ENCODE data around the gene VWA8.
"Not testable (repeated sequence)": the region's sequence is repeated elsewhere in the genome, so short reads cannot be mapped to it uniquely, and the experiment has no call there.

VWA8 gene

GRCh38 chr13:41651413-41652058, 309.4 kb downstream of the VWA8 start:
- no peak for DNase-seq (ENCODE audit: low read depth in 1 of 2, low spot score in 1 of 2)

- DNase-seq (ENCODE audit: low read depth in 1 of 2, low spot score in 1 of 2) = no peak
These were observed 310.2 kb downstream of the VWA8 start for GRCh38 chr13:41650706-41651105.

- no peak for DNase-seq (ENCODE audit: low read depth in 1 of 2, low spot score in 1 of 2)
These were observed 311.2 kb downstream of the VWA8 start for GRCh38 chr13:41649659-41650058.

GRCh38 chr13:41648314-41648935, 312.5 kb downstream of the VWA8 start:
- DNase-seq (ENCODE audit: low read depth in 1 of 2, low spot score in 1 of 2) = no peak

- DNase-seq (ENCODE audit: low read depth in 1 of 2, low spot score in 1 of 2) = not testable (repeated sequence)
These were observed 313.1 kb downstream of the VWA8 start for GRCh38 chr13:41647699-41648313.

GRCh38 chr13:41645331-41645730, 315.6 kb downstream of the VWA8 start:
- no peak for DNase-seq (ENCODE audit: low read depth in 1 of 2, low spot score in 1 of 2)

- no peak for DNase-seq (ENCODE audit: low read depth in 1 of 2, low spot score in 1 of 2)
These were observed 316.2 kb downstream of the VWA8 start for GRCh38 chr13:41644742-41645141.

- no peak for DNase-seq (ENCODE audit: low read depth in 1 of 2, low spot score in 1 of 2)
These were observed 317.4 kb downstream of the VWA8 start for GRCh38 chr13:41643507-41643906.

GRCh38 chr13:41641961-41642360, 318.9 kb downstream of the VWA8 start:
- no peak for DNase-seq (ENCODE audit: low read depth in 1 of 2, low spot score in 1 of 2)

- no peak for DNase-seq (ENCODE audit: low read depth in 1 of 2, low spot score in 1 of 2)
These were observed 319.5 kb downstream of the VWA8 start for GRCh38 chr13:41641429-41641828.

- no peak for DNase-seq (ENCODE audit: low read depth in 1 of 2, low spot score in 1 of 2)
These were observed 320.7 kb downstream of the VWA8 start for GRCh38 chr13:41639955-41640780.

- no peak for DNase-seq (ENCODE audit: low read depth in 1 of 2, low spot score in 1 of 2)
These were observed 321.5 kb downstream of the VWA8 start for GRCh38 chr13:41639237-41639904.

- DNase-seq (ENCODE audit: low read depth in 1 of 2, low spot score in 1 of 2) = no peak
These were observed 323.3 kb downstream of the VWA8 start for GRCh38 chr13:41637586-41637985.

GRCh38 chr13:41637032-41637431, 323.9 kb downstream of the VWA8 start:
- DNase-seq (ENCODE audit: low read depth in 1 of 2, low spot score in 1 of 2) = not testable (repeated sequence)

- not testable (repeated sequence) for DNase-seq (ENCODE audit: low read depth in 1 of 2, low spot score in 1 of 2)
These were observed 324.3 kb downstream of the VWA8 start for GRCh38 chr13:41636590-41636989.

GRCh38 chr13:41634407-41634806, 326.5 kb downstream of the VWA8 start:
- DNase-seq (ENCODE audit: low read depth in 1 of 2, low spot score in 1 of 2) = no peak

GRCh38 chr13:41633776-41634175, 327.1 kb downstream of the VWA8 start:
- no peak for DNase-seq (ENCODE audit: low read depth in 1 of 2, low spot score in 1 of 2)

- DNase-seq (ENCODE audit: low read depth in 1 of 2, low spot score in 1 of 2) = no peak
These were observed 329.5 kb downstream of the VWA8 start for GRCh38 chr13:41631296-41631965.

GRCh38 chr13:41627425-41627824, 333.5 kb downstream of the VWA8 start:
- no peak for DNase-seq (ENCODE audit: low read depth in 1 of 2, low spot score in 1 of 2)

GRCh38 chr13:41624041-41624440, 336.9 kb downstream of the VWA8 start:
- no peak for DNase-seq (ENCODE audit: low read depth in 1 of 2, low spot score in 1 of 2)
